ENCODE results near the gene OBSCN. TPM values are rescaled to one million over a fixed set of nuclear protein-coding genes. Genes with fewer than 3 reads are reported as not detected.
A peak's percentile ranks its signal among the peaks of the same experiment; 100 is the strongest.

Gene OBSCN
- total RNA-seq, 2 donors from 2014 or later = 14.5 to 34.9 TPM

- H3K9me3 ChIP-seq = no peaks in the 10 kb centered on the region
- ATAC-seq = no peak
- no peak overlapping the region for H3K4me3 ChIP-seq
- intact Hi-C loops (cut with DNase I) = no loop called here
- H3K4me1 ChIP-seq = peaks cover 24% of the 10 kb centered on the region
- H3K36me3 ChIP-seq (replicated peaks in 1 of 2; ENCODE audit: insufficient read depth in 1 of 2, low read depth in 2 of 2) = no peaks in the 10 kb centered on the region
- H3K27ac ChIP-seq = no peak overlapping the region
- H3K27me3 ChIP-seq = peaks cover 0 to 12% of the 10 kb centered on the region in 2 donors
- WGBS, 2 donors = 20% methylated on average over 17 to 22 of the region's 23 CpGs
- no peak for DNase-seq
- TF ChIP-seq POLR2A (IDR thresholded peaks at IDR 0.05) (no peak), CTCF (IDR thresholded peaks at IDR 0.05) (no peak)
Measured at GRCh38 chr1:228415853-228416216, 208.0 kb downstream of the OBSCN start.

- peak in 3 of 4 donors; percentile 41 to 59 (median 54) for DNase-seq
- TF ChIP-seq CTCF (IDR thresholded peaks at IDR 0.05) = peak; percentile 6 to 48 (median 38)
- no peak for TF ChIP-seq POLR2A (IDR thresholded peaks at IDR 0.05)
- Histone ChIP-seq H3K36me3 (replicated peaks in 1 of 2; ENCODE audit: insufficient read depth in 1 of 2, low read depth in 2 of 2) (no peaks in the 10 kb centered on the region), H3K4me3 (no peak within 1 kb of the TSS), H3K4me1 (peaks cover 24% of the 10 kb centered on the region), H3K27ac (no peak within 1 kb of the TSS), H3K9me3 (no peaks in the 10 kb centered on the region), H3K27me3 (peaks cover 0 to 12% of the 10 kb centered on the region in 2 donors)
- intact Hi-C loops (cut with DNase I) = no loop called here
- ATAC-seq = peak; percentile 57
- 1 to 2% methylated on average over 27 to 52 of the region's 59 CpGs for WGBS, 2 donors
Measured at GRCh38 chr1:228416217-228416933, 208.5 kb downstream of the OBSCN start, which contains the start of gene TRIM17. TSS of gene TRIM17 (minus strand) at chr1:228416861. CDS start at chr1:228415072, 1,789 bp downstream.

GRCh38 chr1:228417061-228417460 is 209.2 kb downstream of the OBSCN start:
- no peak for DNase-seq
- WGBS, 2 donors = 49 to 50% methylated on average over 8 to 12 of the region's 12 CpGs
- no peak overlapping the region for H3K4me3 ChIP-seq
- H3K36me3 ChIP-seq (replicated peaks in 1 of 2; ENCODE audit: insufficient read depth in 1 of 2, low read depth in 2 of 2) = no peaks in the 10 kb centered on the region
- ATAC-seq = no peak
- peaks cover 0 to 12% of the 10 kb centered on the region in 2 donors for H3K27me3 ChIP-seq
- H3K9me3 ChIP-seq = no peaks in the 10 kb centered on the region
- intact Hi-C loops (cut with DNase I) = no loop called here
- no peak overlapping the region for H3K27ac ChIP-seq
- TF ChIP-seq POLR2A (IDR thresholded peaks at IDR 0.05) (no peak), CTCF (IDR thresholded peaks at IDR 0.05) (no peak)
- H3K4me1 ChIP-seq = peaks cover 24% of the 10 kb centered on the region

- ATAC-seq (no peak), DNase-seq (no peak)
- WGBS, 2 donors = 81 to 88% methylated on average over 6 to 7 of the region's 7 CpGs
- peaks cover 0 to 12% of the 10 kb centered on the region in 2 donors for H3K27me3 ChIP-seq
- intact Hi-C loops (cut with DNase I) = no loop called here
- H3K4me1 ChIP-seq = peaks cover 24% of the 10 kb centered on the region
- H3K9me3 ChIP-seq = no peaks in the 10 kb centered on the region
- H3K27ac ChIP-seq = no peak overlapping the region
- no peak overlapping the region for H3K4me3 ChIP-seq
- H3K36me3 ChIP-seq (replicated peaks in 1 of 2; ENCODE audit: insufficient read depth in 1 of 2, low read depth in 2 of 2) = no peaks in the 10 kb centered on the region
- TF ChIP-seq POLR2A (IDR thresholded peaks at IDR 0.05) = no peak
- no peak for TF ChIP-seq CTCF (IDR thresholded peaks at IDR 0.05)
Measured at GRCh38 chr1:228417483-228418203, 209.8 kb downstream of the OBSCN start.
